Smooth muscle cell (in vitro differentiated cells): Measurements from ENCODE around the gene ZNF680. TPM values are rescaled to one million over a fixed set of nuclear protein-coding genes. Genes with fewer than 3 reads are reported as not detected.
"Not testable (repeated sequence)": the region's sequence is repeated elsewhere in the genome, so short reads cannot be mapped to it uniquely, and the experiment has no call there.

Experiments used
- DNase-seq: peaks from one replicate; lab custom pipeline; 2025; ENCODE audit not compliant: unreplicated experiment; lab: John Stamatoyannopoulos, UW
- H2AFZ ChIP-seq: fragments of 200-600 bp; sonication (generic); 2 replicates; pipeline ENCODE4 v1.6.0; 2016; ENCODE audit warnings: antibody characterized with exemption, low read depth, mild to moderate bottlenecking
- H3F3A ChIP-seq: fragments of 200-600 bp; sonication (generic); 2 replicates; pipeline ENCODE4 v1.6.0; 2017; ENCODE audit warnings: antibody characterized with exemption, low read depth
- H3K27ac ChIP-seq: fragments of 200-600 bp; sonication (generic); 2 replicates; pipeline ENCODE4 v1.5.1; 2016; ENCODE audit warnings: low read depth, mild to moderate bottlenecking
- H3K27me3 ChIP-seq: fragments of 200-600 bp; sonication (generic); 2 replicates; pipeline ENCODE4 v1.6.1; 2016; ENCODE audit warnings: low read depth, mild to moderate bottlenecking
- H3K36me3 ChIP-seq: fragments of 200-600 bp; sonication (generic); 2 replicates; pipeline ENCODE4 v1.5.1; 2016; ENCODE audit warnings: low read depth
- H3K4me1 ChIP-seq: fragments of 200-600 bp; sonication (generic); 2 replicates; pipeline ENCODE4 v1.5.1; 2016; ENCODE audit warnings: low read depth
- H3K4me2 ChIP-seq: fragments of 200-600 bp; sonication (generic); 2 replicates; pipeline ENCODE4 v1.6.0; 2016; ENCODE audit warnings: mild to moderate bottlenecking
- H3K4me3 ChIP-seq: fragments of 200-600 bp; sonication (generic); 2 replicates; pipeline ENCODE4 v1.5.1; 2016; ENCODE audit warnings: mild to moderate bottlenecking
- H3K79me2 ChIP-seq: fragments of 200-600 bp; sonication (generic); 2 replicates; pipeline ENCODE4 v1.6.0; 2016; ENCODE audit warnings: low read depth, mild to moderate bottlenecking
- H3K9ac ChIP-seq: fragments of 200-600 bp; sonication (generic); 2 replicates; pipeline ENCODE4 v1.6.0; 2016; ENCODE audit warnings: low read depth
- H3K9me3 ChIP-seq: fragments of 200-600 bp; sonication (generic); replicated peaks from 2 replicates; pipeline ENCODE4 v1.5.1; 2016; ENCODE audit warnings: low read depth
- H4K20me1 ChIP-seq: fragments of 200-600 bp; sonication (generic); 2 replicates; pipeline ENCODE4 v1.6.0; 2016; ENCODE audit warnings: low read depth
- CTCF ChIP-seq: fragments of 200-600 bp; sonication (generic); IDR thresholded peaks from 2 replicates; pipeline ENCODE4 v1.5.1; 2017; ENCODE audit warnings: borderline replicate concordance, mild to moderate bottlenecking, antibody characterized with exemption; ENCODE audit not compliant: insufficient read depth, poor library complexity, severe bottlenecking
- WGBS: methylation state at CpG from one replicate; pipeline ENCODE4 v1.1.7; 2016; ENCODE audit warnings: low lambda C conversion rate; 5-methylcytosine and 5-hydroxymethylcytosine counted together
- polyA plus RNA-seq: library from polyadenylated mRNA; unstranded; fragments of >200 nt; fragmentation: Nextera tagmentation; extraction: Ambion mirVana; gene quantifications from 2 replicates; pipeline ENCODE4 v1.2.1, GENCODE V29; 2016
- total RNA-seq: library from RNA; depleted of rRNA; stranded (reverse); fragments of >200 nt; gene quantifications from 2 replicates; pipeline ENCODE4 v1.2.3, GENCODE V29; 2014

ZNF680 gene
- total and polyA plus RNA-seq, 2 experiments from 2014 or later = not detected

DNA sequence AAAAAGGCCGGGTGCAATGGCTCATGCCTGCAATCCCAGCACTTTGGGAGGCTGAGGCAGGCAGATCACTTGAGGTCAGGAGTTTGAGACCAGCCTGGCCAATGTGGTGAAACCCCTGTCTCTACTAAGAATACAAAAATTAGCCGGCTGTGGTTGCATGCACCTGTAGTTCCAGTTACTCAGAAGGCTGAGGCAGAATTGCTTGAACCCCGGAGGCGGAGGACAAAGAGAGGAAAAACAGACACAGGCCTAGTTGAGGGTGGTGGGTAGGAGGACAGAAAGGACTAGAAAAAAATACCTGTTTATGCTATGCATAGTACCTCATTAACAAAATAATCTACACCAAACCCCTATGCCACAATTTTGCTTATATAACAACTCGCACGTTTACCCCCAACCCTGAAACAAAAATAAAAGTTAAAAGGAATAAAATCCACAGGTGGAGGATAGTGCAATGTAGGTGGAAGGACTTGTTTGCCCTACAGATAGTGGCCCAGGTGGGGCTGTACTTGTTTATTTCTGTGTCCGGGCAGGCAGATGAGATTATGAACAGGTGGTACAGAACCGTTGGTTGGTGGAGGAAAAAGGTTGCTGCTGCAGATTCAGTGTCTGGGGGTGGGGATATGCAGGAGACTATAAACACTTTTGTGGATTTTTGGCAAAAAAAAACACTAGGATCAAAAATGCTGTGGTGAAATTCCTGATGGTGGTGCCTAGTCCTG, 5.1 kb downstream of the ZNF680 start:
- Histone ChIP-seq H3K4me1 (no peaks in the 10 kb centered on the region), H3K9me3 (peaks cover 6% of the 10 kb centered on the region), H3F3A (no peaks in the 10 kb centered on the region), H3K27me3 (no peaks in the 10 kb centered on the region), H3K36me3 (no peaks in the 10 kb centered on the region), H4K20me1 (no peaks in the 10 kb centered on the region), H3K79me2 (no peaks in the 10 kb centered on the region), H3K9ac (no peak overlapping the region), H2AFZ (no peak overlapping the region), H3K4me2 (no peak overlapping the region), H3K27ac (no peak overlapping the region), H3K4me3 (no peak overlapping the region)
- TF ChIP-seq CTCF = no peak
- DNase-seq = no peak
- 86% methylated on average over 8 of the region's 8 CpGs for WGBS

GRCh38 chr7:64555046-64555445, 7.8 kb downstream of the ZNF680 start:
- Histone ChIP-seq H3K4me2 (no peak overlapping the region), H3K27ac (no peak overlapping the region), H2AFZ (no peak overlapping the region), H3K27me3 (no peaks in the 10 kb centered on the region), H4K20me1 (no peaks in the 10 kb centered on the region), H3K4me3 (no peak overlapping the region), H3K4me1 (no peaks in the 10 kb centered on the region), H3K9me3 (peaks cover 2% of the 10 kb centered on the region), H3K36me3 (no peaks in the 10 kb centered on the region), H3K9ac (no peak overlapping the region), H3K79me2 (no peaks in the 10 kb centered on the region), H3F3A (no peaks in the 10 kb centered on the region)
- DNase-seq = no peak
- no peak for TF ChIP-seq CTCF

- not testable (repeated sequence) for H3K9me3 ChIP-seq, H3K27me3 ChIP-seq, H3K4me2 ChIP-seq, H3K4me1 ChIP-seq, DNase-seq, H3K4me3 ChIP-seq, H3K36me3 ChIP-seq, H2AFZ ChIP-seq, H4K20me1 ChIP-seq, H3K27ac ChIP-seq, H3K79me2 ChIP-seq, H3F3A ChIP-seq, H3K9ac ChIP-seq
- WGBS = 87% methylated on average over 27 of the region's 28 CpGs
Measured at GRCh38 chr7:64554188-64554587, 8.7 kb downstream of the ZNF680 start.

DNA sequence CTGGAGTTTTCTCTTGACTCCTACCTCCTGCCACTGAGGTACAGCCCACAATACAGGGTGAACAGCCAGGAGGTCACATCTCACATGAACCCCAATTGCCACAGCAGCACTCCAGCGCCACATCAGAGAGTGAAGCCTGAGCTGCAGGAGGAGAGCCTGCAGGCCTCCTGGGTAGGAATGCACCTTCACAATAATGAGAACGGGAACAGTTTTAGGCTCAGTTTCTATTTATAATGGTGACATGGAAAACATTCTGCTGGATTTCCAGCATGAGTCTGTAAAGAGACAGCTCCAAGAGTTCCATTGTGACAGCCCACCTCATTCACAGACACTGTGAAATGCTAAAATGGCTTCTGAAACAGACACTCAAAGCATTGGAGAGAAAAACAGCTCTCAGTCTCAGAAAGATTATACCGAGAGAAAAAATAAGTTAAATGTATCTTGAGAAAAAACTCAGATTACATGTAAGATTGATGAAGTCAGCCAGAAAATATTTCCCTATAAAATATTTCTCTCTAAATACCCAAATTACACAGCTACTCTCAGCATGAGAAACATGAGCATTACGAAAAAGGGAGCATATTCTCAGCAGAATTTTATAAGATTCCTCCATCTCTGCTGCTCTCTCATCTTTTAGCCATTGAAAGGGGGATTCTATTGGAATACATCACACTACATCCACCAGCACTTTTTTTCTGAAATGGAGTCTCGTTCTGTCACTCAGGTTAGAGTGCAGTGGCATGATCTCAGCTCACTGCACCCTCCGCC, 11.3 kb downstream of the ZNF680 start:
- no peak for DNase-seq
- no peak overlapping the region for H3K9ac ChIP-seq
- no peaks in the 10 kb centered on the region for H3K9me3 ChIP-seq
- no peaks in the 10 kb centered on the region for H4K20me1 ChIP-seq
- no peak for TF ChIP-seq CTCF
- 60% methylated on average over 6 of the region's 6 CpGs for WGBS
- no peak overlapping the region for H3K27ac ChIP-seq
- no peaks in the 10 kb centered on the region for H3K36me3 ChIP-seq
- no peak overlapping the region for H3K4me3 ChIP-seq
- no peaks in the 10 kb centered on the region for H3K79me2 ChIP-seq
- H3F3A ChIP-seq = no peaks in the 10 kb centered on the region
- no peaks in the 10 kb centered on the region for H3K27me3 ChIP-seq
- no peaks in the 10 kb centered on the region for H3K4me1 ChIP-seq
- no peak overlapping the region for H2AFZ ChIP-seq
- no peak overlapping the region for H3K4me2 ChIP-seq
